NOMO-1 (cell line): ENCODE results near the gene AMBP.
"Not testable (repeated sequence)": the region's sequence is repeated elsewhere in the genome, so short reads cannot be mapped to it uniquely, and the experiment has no call there.

Experiments
- DNase-seq, 2 experiments: peaks; one replicate each; lab custom pipeline; 2025; ENCODE audit not compliant: unreplicated experiment in 2 of 2; lab: John Stamatoyannopoulos, UW

Gene AMBP

GRCh38 chr9:114053246-114054005 lies 24.7 kb downstream of the AMBP start:
- no peak for DNase-seq

- no peak for DNase-seq
Observed at GRCh38 chr9:114051706-114052105, 26.4 kb downstream of the AMBP start.

- no peak for DNase-seq
Observed at GRCh38 chr9:114051281-114051680, 26.8 kb downstream of the AMBP start.

GRCh38 chr9:114050646-114051045 lies 27.5 kb downstream of the AMBP start:
- DNase-seq: no peak

GRCh38 chr9:114050226-114050568 lies 27.9 kb downstream of the AMBP start:
- DNase-seq: no peak

GRCh38 chr9:114049441-114050225 lies 28.5 kb downstream of the AMBP start:
- no peak for DNase-seq

GRCh38 chr9:114048533-114049415 lies 29.3 kb downstream of the AMBP start:
- DNase-seq: no peak

- DNase-seq: no peak
Observed at GRCh38 chr9:114047717-114048116, 30.4 kb downstream of the AMBP start.

GRCh38 chr9:114046875-114047274 lies 31.2 kb downstream of the AMBP start:
- no peak for DNase-seq

GRCh38 chr9:114046237-114046755 lies 31.8 kb downstream of the AMBP start:
- DNase-seq: no peak

- DNase-seq: not testable (repeated sequence)
Observed at GRCh38 chr9:114043660-114044059, 34.4 kb downstream of the AMBP start.

- DNase-seq: no peak
Observed at GRCh38 chr9:114039484-114039883, 38.6 kb downstream of the AMBP start.

- DNase-seq: no peak
Observed at GRCh38 chr9:114038724-114039313, 39.3 kb downstream of the AMBP start.

- no peak for DNase-seq
Observed at GRCh38 chr9:114037961-114038723, 40.0 kb downstream of the AMBP start.

GRCh38 chr9:114037249-114037648 lies 40.9 kb downstream of the AMBP start:
- no peak for DNase-seq

GRCh38 chr9:114035845-114036801 lies 42.0 kb downstream of the AMBP start:
- no peak for DNase-seq

- DNase-seq: no peak
Observed at GRCh38 chr9:114035221-114035844, 42.8 kb downstream of the AMBP start.

GRCh38 chr9:114034661-114035062 lies 43.4 kb downstream of the AMBP start:
- no peak for DNase-seq
